Mucosa of descending colon (tissue), 3 donors: ENCODE measurements around the gene AKAP7. TPM values are rescaled to one million over a fixed set of nuclear protein-coding genes. Genes with fewer than 3 reads are reported as not detected.

Source experiments
- ATAC-seq: fragments of 200-7000 bp; cut with Tn5 transposase; one replicate; pipeline ENCODE4 v1.9.1; 2020; ENCODE audit warnings: mild to moderate bottlenecking, moderate library complexity
- DNase-seq, 3 donors: peaks; one replicate each; pipeline ENCODE4 v3.0.0-alpha.2; 2020
- H3K36me3 ChIP-seq: fragments of 200-600 bp; one replicate; pipeline ENCODE4 v1.8.0; 2021; ENCODE audit warnings: low read depth, mild to moderate bottlenecking
- H3K4me1 ChIP-seq: fragments of 200-600 bp; one replicate; pipeline ENCODE4 v1.8.0; 2021; ENCODE audit warnings: low read depth, mild to moderate bottlenecking
- H3K4me3 ChIP-seq: fragments of 200-600 bp; one replicate; pipeline ENCODE4 v1.8.0; 2021; ENCODE audit warnings: mild to moderate bottlenecking
- H3K9me3 ChIP-seq: fragments of 200-600 bp; one replicate; pipeline ENCODE4 v1.8.0; 2021; ENCODE audit warnings: mild to moderate bottlenecking
- intact Hi-C, 2 donors: fragments of 100-400 bp; cut with DNase I in 1 of 2; cut with micrococcal nuclease in 1 of 2; formaldehyde crosslinking; loops; one replicate each; pipeline versions ENCODE4 v1.11.0 to v1.11.1; 2022; cut with DNase I, micrococcal nuclease
- total RNA-seq, 3 donors: library from RNA; stranded (reverse); fragmentation: NEBNext Ultra II Directional in 2 of 3; extraction: Animal tissue kit (Norgen Biotek cat#: 25700) in 2 of 3; gene quantifications; one replicate each; pipeline versions ENCODE4 v1.2.1 to v1.2.4, GENCODE V29; 2021 to 2023
- TF ChIP-seq, protein P1 (sequence below): fragments of 200-600 bp; IDR thresholded peaks from one replicate; pipeline ENCODE4 v1.8.0; 2022; ENCODE audit warnings: antibody characterized with exemption, mild to moderate bottlenecking
- donor health status: DM: no; HTN: no; CAD: no; lungs with moderate emphysema.
- donor health status: DM: no; HTN: no; CAD: no.
- donor health status: DM: no; HTN: yes; CAD: no.

Gene AKAP7
- total RNA-seq, 3 donors from 2014 or later, result 13.0 to 21.9 (median 15.3) TPM

DNA sequence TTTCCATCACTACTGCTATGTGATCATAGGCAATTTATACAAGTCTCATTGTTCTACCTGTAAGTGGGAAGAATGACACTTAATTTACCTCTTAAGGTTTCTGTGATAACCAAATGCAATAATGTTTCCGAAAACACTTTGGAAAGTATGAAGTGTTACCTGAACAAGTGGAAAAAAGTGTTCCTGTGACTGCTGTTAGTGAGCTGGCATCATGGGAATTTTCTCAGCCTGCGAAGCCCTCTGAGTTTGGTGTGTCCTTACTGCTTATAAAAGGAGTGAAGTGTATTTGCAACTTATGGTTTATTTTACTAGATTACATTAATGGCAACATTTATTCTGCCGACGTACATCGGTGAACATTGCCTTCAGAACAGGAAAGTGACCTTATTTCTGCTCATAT is 133.0 kb downstream of the AKAP7 start:
- DNase-seq (no peak), ATAC-seq (no peak)
- intact Hi-C loops, result no loop called here
- Histone ChIP-seq H3K36me3 (no peaks in the 10 kb centered on the region), H3K4me3 (no peak overlapping the region), H3K4me1 (no peaks in the 10 kb centered on the region), H3K9me3 (peaks cover 5% of the 10 kb centered on the region)
- TF ChIP-seq, protein P1, sequence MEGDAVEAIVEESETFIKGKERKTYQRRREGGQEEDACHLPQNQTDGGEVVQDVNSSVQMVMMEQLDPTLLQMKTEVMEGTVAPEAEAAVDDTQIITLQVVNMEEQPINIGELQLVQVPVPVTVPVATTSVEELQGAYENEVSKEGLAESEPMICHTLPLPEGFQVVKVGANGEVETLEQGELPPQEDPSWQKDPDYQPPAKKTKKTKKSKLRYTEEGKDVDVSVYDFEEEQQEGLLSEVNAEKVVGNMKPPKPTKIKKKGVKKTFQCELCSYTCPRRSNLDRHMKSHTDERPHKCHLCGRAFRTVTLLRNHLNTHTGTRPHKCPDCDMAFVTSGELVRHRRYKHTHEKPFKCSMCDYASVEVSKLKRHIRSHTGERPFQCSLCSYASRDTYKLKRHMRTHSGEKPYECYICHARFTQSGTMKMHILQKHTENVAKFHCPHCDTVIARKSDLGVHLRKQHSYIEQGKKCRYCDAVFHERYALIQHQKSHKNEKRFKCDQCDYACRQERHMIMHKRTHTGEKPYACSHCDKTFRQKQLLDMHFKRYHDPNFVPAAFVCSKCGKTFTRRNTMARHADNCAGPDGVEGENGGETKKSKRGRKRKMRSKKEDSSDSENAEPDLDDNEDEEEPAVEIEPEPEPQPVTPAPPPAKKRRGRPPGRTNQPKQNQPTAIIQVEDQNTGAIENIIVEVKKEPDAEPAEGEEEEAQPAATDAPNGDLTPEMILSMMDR, result no peak

DNA sequence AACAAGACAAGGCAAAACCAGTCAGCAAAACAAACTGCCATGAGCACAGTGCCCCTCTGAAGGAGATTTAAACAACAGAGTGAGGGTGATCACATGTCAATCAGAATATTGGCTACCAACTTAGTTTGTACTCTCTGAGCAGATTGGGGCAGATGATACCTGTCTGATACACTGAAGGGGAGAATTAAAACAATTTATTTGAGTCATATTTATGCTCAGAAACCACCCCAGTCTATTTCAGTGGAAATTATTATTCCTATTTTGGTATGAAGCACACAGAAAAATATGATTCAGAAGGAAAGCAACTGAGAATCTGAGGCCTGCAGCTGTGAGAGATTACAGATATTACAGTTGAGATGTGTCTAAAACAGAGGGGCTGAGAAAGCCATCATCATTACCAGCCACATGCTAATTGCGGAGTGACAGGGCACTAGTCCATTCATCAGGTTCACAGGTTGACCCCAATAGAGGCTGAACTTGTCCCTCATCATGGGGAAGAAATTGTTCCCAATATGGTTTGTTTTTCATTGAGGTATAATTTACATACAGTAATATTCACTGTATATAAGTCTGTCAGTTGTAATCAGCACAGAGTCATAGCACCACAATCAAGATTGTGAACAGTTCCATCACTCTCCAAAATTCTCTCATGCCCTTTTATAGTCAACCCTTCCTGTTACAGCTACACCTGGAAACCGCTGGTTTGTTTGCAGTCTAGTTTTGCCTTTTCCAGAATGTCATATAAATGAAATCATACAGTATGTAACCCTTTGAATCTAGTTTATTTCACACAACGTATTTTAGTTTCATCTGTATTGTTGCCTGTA is 134.5 kb downstream of the AKAP7 start:
- H3K36me3 ChIP-seq, result no peaks in the 10 kb centered on the region
- intact Hi-C loops, result no loop called here
- DNase-seq (no peak), ATAC-seq (no peak)
- TF ChIP-seq, protein P1, result no peak
- no peaks in the 10 kb centered on the region for H3K4me1 ChIP-seq
- H3K4me3 ChIP-seq, result no peak overlapping the region
- H3K9me3 ChIP-seq, result peaks cover 5% of the 10 kb centered on the region

DNA sequence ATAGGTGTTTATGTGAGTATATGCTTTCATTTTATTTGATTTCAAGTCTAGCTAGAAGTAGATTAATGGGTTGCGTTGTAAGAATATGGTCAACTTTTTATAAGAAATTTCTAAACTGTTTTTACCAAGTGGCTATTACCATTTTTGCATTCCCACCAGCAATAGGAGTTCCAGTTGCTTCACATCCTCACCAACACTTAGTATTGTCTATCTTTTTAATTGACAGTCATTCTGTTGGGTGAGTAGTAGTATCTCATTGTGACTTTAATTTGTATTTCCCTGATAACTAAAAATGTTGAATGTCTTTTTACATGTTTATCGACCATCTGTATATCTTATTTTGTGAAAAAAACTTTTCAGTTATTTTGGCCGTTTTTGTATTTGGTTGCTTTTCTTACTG is 135.3 kb downstream of the AKAP7 start:
- no peak overlapping the region for H3K4me3 ChIP-seq
- intact Hi-C loops, result no loop called here
- TF ChIP-seq, protein P1, result no peak
- no peak for ATAC-seq
- no peaks in the 10 kb centered on the region for H3K36me3 ChIP-seq
- no peak for DNase-seq
- peaks cover 5% of the 10 kb centered on the region for H3K9me3 ChIP-seq
- no peaks in the 10 kb centered on the region for H3K4me1 ChIP-seq

DNA sequence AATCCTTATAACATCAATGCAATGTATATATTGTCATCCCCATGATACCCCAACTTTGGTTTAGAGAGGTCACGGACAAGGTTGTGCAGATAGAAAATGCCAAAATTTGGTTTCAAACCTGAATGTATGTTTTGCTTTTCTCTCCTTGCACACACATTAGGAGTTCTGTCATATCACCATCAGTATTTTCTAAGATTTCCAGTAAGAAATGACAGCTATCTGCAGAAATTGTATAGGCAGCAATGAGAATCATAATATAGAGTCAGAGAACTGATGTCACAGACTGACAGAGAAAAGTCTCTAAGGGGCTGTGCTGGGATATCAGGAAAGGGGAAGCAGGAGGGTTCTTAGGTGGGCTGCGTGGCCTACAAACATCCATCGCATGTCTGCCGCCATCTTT is 140.0 kb downstream of the AKAP7 start:
- Histone ChIP-seq H3K4me3 (no peak overlapping the region), H3K4me1 (no peaks in the 10 kb centered on the region), H3K36me3 (no peaks in the 10 kb centered on the region), H3K9me3 (peaks cover under 1% of the 10 kb centered on the region)
- ATAC-seq (no peak), DNase-seq (no peak)
- intact Hi-C loops, result no loop called here
- TF ChIP-seq, protein P1, result no peak

DNA sequence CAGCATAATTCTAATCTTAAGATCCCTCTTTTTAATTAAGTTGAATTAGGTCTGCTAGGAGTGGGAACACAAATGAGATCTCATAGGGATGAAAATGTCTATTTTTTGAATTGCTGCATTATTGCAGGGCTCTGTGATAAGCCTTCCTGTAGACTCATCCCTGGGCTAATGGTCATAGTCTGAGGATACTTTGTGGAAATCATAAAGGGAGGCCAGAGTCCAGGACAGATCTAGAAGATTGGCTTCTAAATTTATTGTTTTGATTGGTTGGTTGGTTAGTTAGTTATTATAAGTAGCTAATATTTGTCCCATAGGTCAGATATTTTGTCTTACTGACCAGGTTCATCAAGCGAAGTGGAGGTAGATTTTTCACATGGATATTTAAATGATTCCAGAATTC is 142.3 kb downstream of the AKAP7 start:
- H3K9me3 ChIP-seq, result no peaks in the 10 kb centered on the region
- TF ChIP-seq, protein P1, result no peak
- H3K4me3 ChIP-seq, result no peak overlapping the region
- no peaks in the 10 kb centered on the region for H3K36me3 ChIP-seq
- DNase-seq (no peak), ATAC-seq (no peak)
- intact Hi-C loops, result no loop called here
- no peaks in the 10 kb centered on the region for H3K4me1 ChIP-seq
